ENCODE results near the gene ZNF217. TPM values are rescaled to one million over a fixed set of nuclear protein-coding genes. Genes with fewer than 3 reads are reported as not detected.

The ZNF217 gene
- total RNA-seq, 1 donor from 2014 or later: 84.4 TPM

DNA sequence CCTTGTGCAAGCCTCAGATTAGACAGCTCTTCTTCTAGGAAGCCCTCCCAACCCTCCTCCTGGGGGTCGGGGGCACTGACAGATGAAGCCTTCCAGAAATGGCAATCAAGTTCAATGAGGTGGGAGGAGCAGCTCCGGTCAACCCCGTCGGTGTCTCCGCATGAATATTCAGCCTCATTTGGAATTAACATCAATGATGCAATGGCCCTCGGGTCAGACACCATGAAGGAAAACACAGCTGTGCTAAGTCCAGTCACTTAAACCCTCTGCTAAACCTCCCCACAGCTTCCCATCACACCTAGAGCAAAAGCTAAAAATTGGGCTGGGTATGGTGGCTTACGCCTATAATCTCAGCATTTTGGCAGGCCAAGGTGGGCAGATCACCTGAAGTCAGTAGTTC, 36.5 kb downstream of the ZNF217 start:
- DNase-seq (ENCODE audit: low spot score): no peak
- Histone ChIP-seq H2AFZ (replicated peaks) (no peak overlapping the region), H3K36me3 (no peaks in the 10 kb centered on the region), H3F3A (ENCODE audit: low read depth) (peaks cover 8% of the 10 kb centered on the region), H4K20me1 (ENCODE audit: low read depth) (no peaks in the 10 kb centered on the region), H3K27ac (no peak overlapping the region), H3K9me3 (ENCODE audit: low read depth) (no peaks in the 10 kb centered on the region), H3K4me1 (no peaks in the 10 kb centered on the region), H3K4me3 (no peak overlapping the region), H3K4me2 (no peak overlapping the region), H3K27me3 (no peaks in the 10 kb centered on the region), H3K79me2 (ENCODE audit: low read depth) (no peaks in the 10 kb centered on the region), H3K9ac (no peak overlapping the region)
- Mint-ChIP-seq H3K9me3 (no peaks in the 10 kb centered on the region), H3K4me1 (peaks cover 6% of the 10 kb centered on the region), H3K27ac (no peak overlapping the region), H3K27me3 (ENCODE audit: insufficient read depth, low read depth) (no peaks in the 10 kb centered on the region), H3K4me3 (no peak overlapping the region), H3K36me3 (no peaks in the 10 kb centered on the region)
- TF ChIP-seq, protein P1, sequence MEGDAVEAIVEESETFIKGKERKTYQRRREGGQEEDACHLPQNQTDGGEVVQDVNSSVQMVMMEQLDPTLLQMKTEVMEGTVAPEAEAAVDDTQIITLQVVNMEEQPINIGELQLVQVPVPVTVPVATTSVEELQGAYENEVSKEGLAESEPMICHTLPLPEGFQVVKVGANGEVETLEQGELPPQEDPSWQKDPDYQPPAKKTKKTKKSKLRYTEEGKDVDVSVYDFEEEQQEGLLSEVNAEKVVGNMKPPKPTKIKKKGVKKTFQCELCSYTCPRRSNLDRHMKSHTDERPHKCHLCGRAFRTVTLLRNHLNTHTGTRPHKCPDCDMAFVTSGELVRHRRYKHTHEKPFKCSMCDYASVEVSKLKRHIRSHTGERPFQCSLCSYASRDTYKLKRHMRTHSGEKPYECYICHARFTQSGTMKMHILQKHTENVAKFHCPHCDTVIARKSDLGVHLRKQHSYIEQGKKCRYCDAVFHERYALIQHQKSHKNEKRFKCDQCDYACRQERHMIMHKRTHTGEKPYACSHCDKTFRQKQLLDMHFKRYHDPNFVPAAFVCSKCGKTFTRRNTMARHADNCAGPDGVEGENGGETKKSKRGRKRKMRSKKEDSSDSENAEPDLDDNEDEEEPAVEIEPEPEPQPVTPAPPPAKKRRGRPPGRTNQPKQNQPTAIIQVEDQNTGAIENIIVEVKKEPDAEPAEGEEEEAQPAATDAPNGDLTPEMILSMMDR (IDR thresholded peaks at IDR 0.05): no peak
- TF ChIP-seq EZH2phosphoT487 (IDR thresholded peaks at IDR 0.05) (no peak), EZH2 (IDR thresholded peaks at IDR 0.05) (no peak)

- no peaks in the 10 kb centered on the region for H3K36me3 ChIP-seq
- H3K4me1 ChIP-seq: no peaks in the 10 kb centered on the region
- no peaks in the 10 kb centered on the region for H3K27me3 ChIP-seq
- H3K27me3 Mint-ChIP-seq (ENCODE audit: insufficient read depth, low read depth): no peaks in the 10 kb centered on the region
- no peaks in the 10 kb centered on the region for H3K79me2 ChIP-seq (ENCODE audit: low read depth)
- no peak for TF ChIP-seq EZH2 (IDR thresholded peaks at IDR 0.05)
- TF ChIP-seq, protein P1 (IDR thresholded peaks at IDR 0.05): no peak
- no peak for TF ChIP-seq EZH2phosphoT487 (IDR thresholded peaks at IDR 0.05)
- H3K4me2 ChIP-seq: no peak overlapping the region
- H3K9ac ChIP-seq: no peak overlapping the region
- no peak for DNase-seq (ENCODE audit: low spot score)
- H2AFZ ChIP-seq (replicated peaks): no peak overlapping the region
- peaks cover 6% of the 10 kb centered on the region for H3K4me1 Mint-ChIP-seq
- no peak overlapping the region for H3K4me3 Mint-ChIP-seq
- no peak overlapping the region for H3K4me3 ChIP-seq
- no peaks in the 10 kb centered on the region for H3K9me3 ChIP-seq (ENCODE audit: low read depth)
- H3K9me3 Mint-ChIP-seq: no peaks in the 10 kb centered on the region
- no peak overlapping the region for H3K27ac ChIP-seq
- H3F3A ChIP-seq (ENCODE audit: low read depth): peaks cover 6% of the 10 kb centered on the region
- no peak overlapping the region for H3K27ac Mint-ChIP-seq
- no peaks in the 10 kb centered on the region for H3K36me3 Mint-ChIP-seq
- H4K20me1 ChIP-seq (ENCODE audit: low read depth): no peaks in the 10 kb centered on the region
Measured at GRCh38 chr20:53556267-53556897, 37.3 kb downstream of the ZNF217 start.

- H4K20me1 ChIP-seq (ENCODE audit: low read depth): no peaks in the 10 kb centered on the region
- H3K27me3 ChIP-seq: no peaks in the 10 kb centered on the region
- Mint-ChIP-seq H3K4me3 (no peak overlapping the region), H3K36me3 (no peaks in the 10 kb centered on the region), H3K27ac (no peak overlapping the region), H3K9me3 (no peaks in the 10 kb centered on the region), H3K27me3 (ENCODE audit: insufficient read depth, low read depth) (no peaks in the 10 kb centered on the region), H3K4me1 (peaks cover 6% of the 10 kb centered on the region)
- H3K9me3 ChIP-seq (ENCODE audit: low read depth): no peaks in the 10 kb centered on the region
- H3K4me2 ChIP-seq: no peak overlapping the region
- no peak for TF ChIP-seq EZH2 (IDR thresholded peaks at IDR 0.05)
- TF ChIP-seq, protein P1 (IDR thresholded peaks at IDR 0.05): no peak
- no peak for TF ChIP-seq EZH2phosphoT487 (IDR thresholded peaks at IDR 0.05)
- H3K79me2 ChIP-seq (ENCODE audit: low read depth): no peaks in the 10 kb centered on the region
- no peak overlapping the region for H3K9ac ChIP-seq
- H3K4me3 ChIP-seq: no peak overlapping the region
- no peak for DNase-seq (ENCODE audit: low spot score)
- no peaks in the 10 kb centered on the region for H3K36me3 ChIP-seq
- no peak overlapping the region for H3K27ac ChIP-seq
- no peaks in the 10 kb centered on the region for H3K4me1 ChIP-seq
- H3F3A ChIP-seq (ENCODE audit: low read depth): peaks cover 3% of the 10 kb centered on the region
- H2AFZ ChIP-seq (replicated peaks): no peak overlapping the region
Measured at GRCh38 chr20:53555816-53556215, 37.8 kb downstream of the ZNF217 start.

Measured in neural progenitor cell (in vitro differentiated cells).